Measurements from ENCODE around the gene LRRC4C.

LRRC4C gene

DNA sequence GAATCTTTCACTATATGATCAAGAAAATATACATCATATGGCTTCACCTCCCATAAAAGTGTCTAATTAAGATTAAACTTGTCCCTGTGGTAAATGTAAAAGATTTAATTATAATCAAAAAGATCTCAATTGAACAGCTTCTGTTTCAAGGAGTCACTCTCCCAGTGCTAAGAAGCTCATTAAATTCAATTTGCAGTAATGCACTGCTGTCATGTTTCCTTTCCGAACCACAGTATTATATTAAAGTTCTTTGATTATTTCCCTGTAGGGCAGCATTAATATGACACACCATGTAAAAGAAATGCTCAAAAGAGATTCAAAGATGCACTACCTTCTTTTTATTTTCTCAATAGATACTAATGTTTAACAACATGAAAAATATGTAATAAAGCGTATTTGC is 758.4 kb downstream of the LRRC4C start:
- Histone ChIP-seq H3K4me2 (ENCODE audit: low read length) (no peak overlapping the region), H3K79me1 (ENCODE audit: low read length) (no peaks in the 10 kb centered on the region), H3K27ac (ENCODE audit: low read depth, low read length) (no peak overlapping the region), H3K14ac (ENCODE audit: low read length) (no peak overlapping the region), H2BK5ac (ENCODE audit: low read depth, low read length, poor library complexity) (no peak overlapping the region), H4K12ac (ENCODE audit: low read depth, low read length) (no peak overlapping the region), H2AFZ (ENCODE audit: insufficient read depth, low read length, poor library complexity) (no peak overlapping the region), H3K36me3 (ENCODE audit: control insufficient read depth in 1 of 2, insufficient read depth in 2 of 2, low read length in 2 of 2) (no peaks in the 10 kb centered on the region), H2BK12ac (ENCODE audit: low read length) (no peak overlapping the region), H3K79me2 (ENCODE audit: control insufficient read depth, insufficient read depth, low read length, poor library complexity) (no peaks in the 10 kb centered on the region), H4K8ac (ENCODE audit: low read depth, low read length) (no peak overlapping the region), H3K9ac (ENCODE audit: low read length) (no peak overlapping the region), H2AK5ac (ENCODE audit: low read length) (no peak overlapping the region), H3K4me1 (ENCODE audit: control insufficient read depth in 1 of 2, insufficient read depth in 2 of 2, low read length in 2 of 2) (no peaks in the 10 kb centered on the region), H4K91ac (ENCODE audit: low read depth, low read length) (no peak overlapping the region), H2BK120ac (ENCODE audit: insufficient read depth, low read length, poor library complexity) (no peak overlapping the region), H3K23ac (ENCODE audit: low read length) (no peak overlapping the region), H3K9me3 (ENCODE audit: insufficient read depth, low read depth, low read length) (no peaks in the 10 kb centered on the region), H3K4me3 (ENCODE audit: low read depth, low read length) (no peak overlapping the region), H3K27me3 (ENCODE audit: insufficient read depth, low read length) (no peaks in the 10 kb centered on the region), H3K18ac (ENCODE audit: low read length) (no peak overlapping the region), H3K4ac (ENCODE audit: low read depth, low read length) (no peak overlapping the region)
- DNase-seq: no peak
- WGBS (ENCODE audit: extremely low coverage, insufficient coverage, insufficient read length): no CpG with 5 or more reads among the region's 2 CpGs

DNA sequence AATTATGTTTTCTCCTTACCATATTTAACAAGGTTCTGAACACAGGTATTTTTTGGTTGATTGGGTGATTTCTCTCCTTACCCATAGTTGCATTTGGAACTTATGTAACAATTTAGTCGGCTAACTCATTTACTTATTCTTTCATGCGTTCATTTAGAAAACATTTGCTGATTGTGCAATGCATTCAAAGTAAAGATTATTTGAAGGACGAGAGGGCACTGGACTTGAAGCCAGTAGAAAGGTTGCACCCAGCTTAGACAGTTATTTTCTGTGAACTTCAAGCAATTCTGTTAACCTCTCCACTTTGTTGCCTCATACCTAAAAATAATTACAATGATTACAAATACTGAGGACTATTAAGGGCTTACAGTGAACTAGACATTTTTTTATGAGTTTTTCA is 769.6 kb downstream of the LRRC4C start:
- H2BK120ac ChIP-seq (ENCODE audit: insufficient read depth, low read length, poor library complexity): no peak overlapping the region

DNA sequence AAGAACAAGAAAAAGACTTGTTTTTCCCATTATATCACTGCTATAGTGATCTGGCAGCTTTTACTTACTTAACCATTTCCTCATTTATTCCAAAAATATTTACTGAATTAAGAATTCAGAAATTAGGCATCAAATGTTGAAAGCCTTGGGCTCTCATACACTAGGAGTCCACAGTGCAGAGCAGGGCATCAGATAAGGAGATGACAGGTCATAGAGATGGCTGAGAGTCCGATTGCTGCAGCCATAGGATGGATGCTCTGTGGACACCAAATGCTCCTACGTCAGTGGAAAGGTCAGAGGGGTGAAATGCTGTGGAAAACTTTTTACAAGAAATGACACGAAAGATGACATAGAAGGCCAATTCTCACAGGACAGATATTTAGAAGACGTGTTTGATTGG is 771.1 kb downstream of the LRRC4C start:
- Histone ChIP-seq H3K23ac (ENCODE audit: low read length) (no peak overlapping the region), H3K4me1 (ENCODE audit: control insufficient read depth in 1 of 2, insufficient read depth in 2 of 2, low read length in 2 of 2) (no peaks in the 10 kb centered on the region), H2BK5ac (ENCODE audit: low read depth, low read length, poor library complexity) (no peak overlapping the region), H3K4ac (ENCODE audit: low read depth, low read length) (no peak overlapping the region), H3K18ac (ENCODE audit: low read length) (no peak overlapping the region), H2AFZ (ENCODE audit: insufficient read depth, low read length, poor library complexity) (no peak overlapping the region), H3K79me1 (ENCODE audit: low read length) (no peaks in the 10 kb centered on the region), H3K14ac (ENCODE audit: low read length) (no peak overlapping the region), H3K27me3 (ENCODE audit: insufficient read depth, low read length) (no peaks in the 10 kb centered on the region), H2BK12ac (ENCODE audit: low read length) (no peak overlapping the region), H3K27ac (ENCODE audit: low read depth, low read length) (no peak overlapping the region), H3K36me3 (ENCODE audit: control insufficient read depth in 1 of 2, insufficient read depth in 2 of 2, low read length in 2 of 2) (no peaks in the 10 kb centered on the region), H4K12ac (ENCODE audit: low read depth, low read length) (no peak overlapping the region), H2AK5ac (ENCODE audit: low read length) (no peak overlapping the region), H4K91ac (ENCODE audit: low read depth, low read length) (no peak overlapping the region), H4K8ac (ENCODE audit: low read depth, low read length) (no peak overlapping the region), H3K9ac (ENCODE audit: low read length) (no peak overlapping the region), H3K9me3 (ENCODE audit: insufficient read depth, low read depth, low read length) (no peaks in the 10 kb centered on the region), H2BK120ac (ENCODE audit: insufficient read depth, low read length, poor library complexity) (no peak overlapping the region), H3K4me2 (ENCODE audit: low read length) (no peak overlapping the region), H3K4me3 (ENCODE audit: low read depth, low read length) (no peak overlapping the region), H3K79me2 (ENCODE audit: control insufficient read depth, insufficient read depth, low read length, poor library complexity) (no peaks in the 10 kb centered on the region)
- DNase-seq: no peak
- WGBS (ENCODE audit: extremely low coverage, insufficient coverage, insufficient read length): no CpG with 5 or more reads among the region's 4 CpGs

More for the DNA sequence above, 769.6 kb downstream of the LRRC4C start:
- Histone ChIP-seq H3K4me1 (ENCODE audit: control insufficient read depth in 1 of 2, insufficient read depth in 2 of 2, low read length in 2 of 2) (no peaks in the 10 kb centered on the region), H3K9ac (ENCODE audit: low read length) (no peak overlapping the region), H3K18ac (ENCODE audit: low read length) (no peak overlapping the region), H3K27ac (ENCODE audit: low read depth, low read length) (no peak overlapping the region), H4K8ac (ENCODE audit: low read depth, low read length) (no peak overlapping the region), H3K14ac (ENCODE audit: low read length) (no peak overlapping the region), H3K79me2 (ENCODE audit: control insufficient read depth, insufficient read depth, low read length, poor library complexity) (no peaks in the 10 kb centered on the region), H3K23ac (ENCODE audit: low read length) (no peak overlapping the region), H3K9me3 (ENCODE audit: insufficient read depth, low read depth, low read length) (no peaks in the 10 kb centered on the region), H3K4me3 (ENCODE audit: low read depth, low read length) (no peak overlapping the region), H3K4ac (ENCODE audit: low read depth, low read length) (no peak overlapping the region), H2AFZ (ENCODE audit: insufficient read depth, low read length, poor library complexity) (no peak overlapping the region), H3K79me1 (ENCODE audit: low read length) (no peaks in the 10 kb centered on the region), H3K36me3 (ENCODE audit: control insufficient read depth in 1 of 2, insufficient read depth in 2 of 2, low read length in 2 of 2) (no peaks in the 10 kb centered on the region), H3K27me3 (ENCODE audit: insufficient read depth, low read length) (no peaks in the 10 kb centered on the region), H2BK12ac (ENCODE audit: low read length) (no peak overlapping the region), H4K12ac (ENCODE audit: low read depth, low read length) (no peak overlapping the region), H2BK5ac (ENCODE audit: low read depth, low read length, poor library complexity) (no peak overlapping the region), H4K91ac (ENCODE audit: low read depth, low read length) (no peak overlapping the region), H2AK5ac (ENCODE audit: low read length) (no peak overlapping the region), H3K4me2 (ENCODE audit: low read length) (no peak overlapping the region)
- no peak for DNase-seq
- WGBS (ENCODE audit: extremely low coverage, insufficient coverage, insufficient read length): no CpG with 5 or more reads among the region's 3 CpGs

DNA sequence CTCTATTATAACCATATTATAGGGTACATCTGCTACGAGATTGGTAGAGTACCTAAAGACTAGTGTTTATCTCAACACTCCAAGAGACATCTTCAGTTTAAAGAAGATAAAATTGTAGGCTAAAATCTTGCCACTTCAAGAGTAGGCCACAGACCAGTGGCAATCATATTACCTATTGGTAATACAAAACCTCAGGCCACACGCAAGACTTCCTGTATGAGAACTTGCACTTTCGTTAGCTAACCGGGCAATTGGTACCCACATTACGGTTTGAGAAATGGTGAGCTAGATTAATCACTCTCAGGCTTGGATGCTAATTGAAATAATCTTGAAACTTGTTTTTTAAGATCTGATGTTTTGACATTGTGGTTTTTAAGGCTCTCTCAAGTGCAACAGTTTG is 772.7 kb downstream of the LRRC4C start:
- Histone ChIP-seq H3K79me2 (ENCODE audit: control insufficient read depth, insufficient read depth, low read length, poor library complexity) (no peaks in the 10 kb centered on the region), H3K4ac (ENCODE audit: low read depth, low read length) (no peak overlapping the region), H4K8ac (ENCODE audit: low read depth, low read length) (no peak overlapping the region), H3K9ac (ENCODE audit: low read length) (no peak overlapping the region), H4K12ac (ENCODE audit: low read depth, low read length) (no peak overlapping the region), H3K4me3 (ENCODE audit: low read depth, low read length) (no peak overlapping the region), H3K4me1 (ENCODE audit: control insufficient read depth in 1 of 2, insufficient read depth in 2 of 2, low read length in 2 of 2) (no peaks in the 10 kb centered on the region), H3K14ac (ENCODE audit: low read length) (no peak overlapping the region), H2AFZ (ENCODE audit: insufficient read depth, low read length, poor library complexity) (no peak overlapping the region), H3K27me3 (ENCODE audit: insufficient read depth, low read length) (no peaks in the 10 kb centered on the region), H2BK12ac (ENCODE audit: low read length) (no peak overlapping the region), H3K4me2 (ENCODE audit: low read length) (no peak overlapping the region), H2AK5ac (ENCODE audit: low read length) (no peak overlapping the region), H3K9me3 (ENCODE audit: insufficient read depth, low read depth, low read length) (no peaks in the 10 kb centered on the region), H2BK5ac (ENCODE audit: low read depth, low read length, poor library complexity) (no peak overlapping the region), H3K27ac (ENCODE audit: low read depth, low read length) (no peak overlapping the region), H2BK120ac (ENCODE audit: insufficient read depth, low read length, poor library complexity) (no peak overlapping the region), H3K23ac (ENCODE audit: low read length) (no peak overlapping the region), H3K36me3 (ENCODE audit: control insufficient read depth in 1 of 2, insufficient read depth in 2 of 2, low read length in 2 of 2) (no peaks in the 10 kb centered on the region), H3K18ac (ENCODE audit: low read length) (no peak overlapping the region), H4K91ac (ENCODE audit: low read depth, low read length) (no peak overlapping the region), H3K79me1 (ENCODE audit: low read length) (no peaks in the 10 kb centered on the region)
- no CpG with 5 or more reads among the region's 5 CpGs for WGBS (ENCODE audit: extremely low coverage, insufficient coverage, insufficient read length)
- DNase-seq: no peak
